Neural crest cell (in vitro differentiated cells): ENCODE results near the gene COL17A1. TPM values are rescaled to one million over a fixed set of nuclear protein-coding genes. Genes with fewer than 3 reads are reported as not detected.
A peak's percentile ranks its signal among the peaks of the same experiment; 100 is the strongest.

Experiments used
- DNase-seq: peaks from one replicate; pipeline ENCODE4 v3.0.0; 2021; ENCODE audit warnings: low read depth, mixed read lengths, low spot score
- H3K27ac Mint-ChIP-seq: one replicate; pipeline ENCODE4 v1.8.0; 2021; ENCODE audit warnings: mild to moderate bottlenecking, mixed read lengths; ENCODE audit not compliant: unreplicated experiment
- H3K27me3 Mint-ChIP-seq: 2 replicates; pipeline ENCODE4 v1.8.0; 2021; ENCODE audit warnings: low read depth, mild to moderate bottlenecking, mixed read lengths
- H3K36me3 Mint-ChIP-seq: 2 replicates; pipeline ENCODE4 v1.8.0; 2021; ENCODE audit warnings: low read depth, mild to moderate bottlenecking, mixed read lengths
- H3K4me1 Mint-ChIP-seq: 2 replicates; pipeline ENCODE4 v1.8.0; 2021; ENCODE audit warnings: mixed read lengths
- H3K4me3 Mint-ChIP-seq: one replicate; pipeline ENCODE4 v1.8.0; 2021; ENCODE audit warnings: mild to moderate bottlenecking, mixed read lengths
- H3K9me3 Mint-ChIP-seq: 2 replicates; pipeline ENCODE4 v1.8.0; 2021; ENCODE audit warnings: mixed read lengths
- CTCF ChIP-seq: fragments of 200-600 bp; sonication (generic); conservative IDR thresholded peaks from 2 replicates; pipeline ENCODE4 v1.5.0; 2021; ENCODE audit warnings: antibody characterized with exemption, mild to moderate bottlenecking
- total RNA-seq: library from RNA; stranded (reverse); gene quantifications from 2 replicates; pipeline ENCODE4 v1.2.1, GENCODE V29; 2021

The COL17A1 gene
- total RNA-seq, 1 donor from 2014 or later: not detected

GRCh38 chr10:104122225-104123107 lies 36.8 kb upstream of the COL17A1 start:
- Mint-ChIP-seq H3K4me3 (peak overlapping the region; percentile 97), H3K27ac (peak overlapping the region; percentile 95), H3K36me3 (peaks cover 7% of the 10 kb centered on the region), H3K4me1 (peaks cover 31% of the 10 kb centered on the region), H3K27me3 (peaks cover 6% of the 10 kb centered on the region), H3K9me3 (no peaks in the 10 kb centered on the region)
- TF ChIP-seq CTCF: no peak
- DNase-seq: no peak

GRCh38 chr10:104121485-104122224 lies 36.0 kb upstream of the COL17A1 start, which contains the start of gene SFR1:
Gene SFR1 (plus strand): TSS chr10:104122171. CDS start chr10:104122184, 13 bp downstream.
- TF ChIP-seq CTCF: peak; percentile 73
- DNase-seq: peak; percentile 95
- peaks cover 31% of the 10 kb centered on the region for H3K4me1 Mint-ChIP-seq
- peaks cover 9% of the 10 kb centered on the region for H3K27me3 Mint-ChIP-seq
- peak within 1 kb of the TSS; percentile 97 for H3K4me3 Mint-ChIP-seq
- H3K9me3 Mint-ChIP-seq: no peaks in the 10 kb centered on the region
- H3K36me3 Mint-ChIP-seq: peaks cover 7% of the 10 kb centered on the region
- H3K27ac Mint-ChIP-seq: peak within 1 kb of the TSS; percentile 100

GRCh38 chr10:104120903-104121484 lies 35.3 kb upstream of the COL17A1 start:
- H3K4me1 Mint-ChIP-seq: peaks cover 31% of the 10 kb centered on the region
- peaks cover 9% of the 10 kb centered on the region for H3K27me3 Mint-ChIP-seq
- H3K36me3 Mint-ChIP-seq: peaks cover 5% of the 10 kb centered on the region
- no peaks in the 10 kb centered on the region for H3K9me3 Mint-ChIP-seq
- H3K4me3 Mint-ChIP-seq: peak overlapping the region; percentile 97
- no peak for TF ChIP-seq CTCF
- peak; percentile 51 for DNase-seq
- H3K27ac Mint-ChIP-seq: peak overlapping the region; percentile 100

GRCh38 chr10:104120512-104120902 lies 34.8 kb upstream of the COL17A1 start:
- TF ChIP-seq CTCF: no peak
- Mint-ChIP-seq H3K36me3 (peaks cover 4% of the 10 kb centered on the region), H3K27me3 (peaks cover 9% of the 10 kb centered on the region), H3K4me3 (peak overlapping the region; percentile 97), H3K27ac (peak overlapping the region; percentile 100), H3K4me1 (peaks cover 31% of the 10 kb centered on the region), H3K9me3 (no peaks in the 10 kb centered on the region)
- no peak for DNase-seq

- H3K27ac Mint-ChIP-seq: no peak overlapping the region
Observed at GRCh38 chr10:104119996-104120395, 34.3 kb upstream of the COL17A1 start.

More at GRCh38 chr10:104119996-104120395, 34.3 kb upstream of the COL17A1 start:
- no peak for DNase-seq
- H3K9me3 Mint-ChIP-seq: no peaks in the 10 kb centered on the region
- peaks cover 9% of the 10 kb centered on the region for H3K27me3 Mint-ChIP-seq
- peak overlapping the region; percentile 97 for H3K4me3 Mint-ChIP-seq
- no peaks in the 10 kb centered on the region for H3K36me3 Mint-ChIP-seq
- TF ChIP-seq CTCF: no peak
- peaks cover 28% of the 10 kb centered on the region for H3K4me1 Mint-ChIP-seq
